ENCODE results near the gene MYOG. TPM values are rescaled to one million over a fixed set of nuclear protein-coding genes. Genes with fewer than 3 reads are reported as not detected.
A peak's percentile ranks its signal among the peaks of the same experiment; 100 is the strongest.

Gene MYOG
- total and polyA plus RNA-seq, 9 donors: 371 to 519 (median 463) TPM

DNA sequence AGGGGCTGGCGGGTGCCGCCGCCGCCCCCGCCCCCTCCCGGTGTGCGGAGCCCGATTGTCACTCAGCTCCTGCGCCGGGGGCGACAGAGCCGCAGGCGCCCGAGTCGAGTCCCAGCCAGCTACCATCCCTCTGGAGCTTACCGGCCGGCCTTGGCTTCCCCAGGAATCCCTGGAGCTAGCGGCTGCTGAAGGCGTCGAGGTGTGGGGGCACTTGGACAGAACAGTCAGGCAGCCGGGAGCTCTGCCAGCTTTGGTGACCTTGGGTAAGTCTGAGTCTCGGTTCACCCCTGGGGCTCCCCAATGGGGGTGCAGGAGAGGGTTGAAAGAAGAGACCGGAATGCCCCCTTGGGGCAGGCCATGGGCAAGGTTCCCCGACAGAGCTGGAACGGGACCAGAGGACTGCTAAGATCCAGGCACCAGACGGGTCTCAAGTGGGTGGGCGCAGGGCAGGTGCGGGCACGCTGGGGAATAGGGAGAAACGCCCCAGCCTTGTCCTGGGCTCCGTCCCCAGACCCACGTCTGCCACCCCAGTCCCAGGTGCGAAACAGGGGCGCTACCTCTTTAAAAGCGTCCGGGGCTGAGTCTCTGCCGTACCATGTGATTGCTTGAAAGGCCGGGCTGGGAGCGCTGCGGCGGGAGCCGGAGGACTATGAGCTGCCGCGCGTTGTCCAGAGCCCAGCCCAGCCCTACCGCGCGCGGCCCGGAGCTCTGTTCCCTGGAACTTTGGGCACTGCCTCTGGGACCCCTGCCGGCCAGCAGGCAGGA is 42.0 kb upstream of the MYOG start, which contains the start of gene ADORA1:
Gene ADORA1, plus strand, starts transcription at position 61 of the 765 bp plus-strand sequence. CDS start 1,116 bp downstream, outside the sequence.
- Histone ChIP-seq H3K4me1 (ENCODE audit: control insufficient read depth, insufficient read depth, low read length) (peaks cover 59% of the 10 kb centered on the region), H3K27ac (ENCODE audit: low read length) (no peak within 1 kb of the TSS)

DNA sequence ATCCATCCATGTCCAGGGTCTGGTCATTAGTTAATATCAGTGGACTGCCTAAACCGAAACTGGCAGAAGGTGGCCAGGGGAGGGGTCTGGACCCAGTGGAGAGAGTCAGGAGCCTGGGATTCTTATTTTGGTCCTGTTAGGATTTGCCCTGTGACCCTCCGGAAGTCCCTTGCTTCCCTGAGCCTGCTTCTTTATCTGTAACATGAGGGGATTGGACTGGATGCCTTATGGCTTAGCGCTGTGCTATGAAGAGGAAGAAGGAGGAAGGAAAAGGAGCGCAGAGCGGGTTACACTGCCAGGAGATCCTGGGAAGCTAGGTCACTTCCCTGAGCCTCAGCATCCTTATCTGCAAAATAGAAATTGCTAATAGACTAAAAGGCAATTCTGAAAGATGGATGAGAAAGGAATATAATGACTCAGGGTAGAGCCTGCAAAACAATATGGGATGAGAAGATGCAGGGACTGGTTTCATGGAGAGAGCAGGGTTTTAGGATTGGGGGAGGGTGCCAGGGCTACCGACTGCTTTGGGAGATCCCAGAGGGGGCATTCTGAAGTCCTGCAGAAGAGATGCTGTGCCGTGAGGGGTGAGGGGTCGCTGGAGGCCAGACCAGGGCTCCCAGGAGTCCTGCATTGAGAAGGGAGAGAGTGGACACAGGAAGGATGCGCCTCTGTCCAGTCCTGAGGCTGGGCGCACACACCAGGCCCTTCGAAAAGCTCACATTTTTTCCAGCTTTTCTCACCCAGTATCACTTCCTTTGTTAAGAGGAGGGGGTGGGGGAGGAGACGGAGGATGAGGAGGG is 41.3 kb upstream of the MYOG start:
- WGBS (ENCODE audit: insufficient coverage): 24% methylated on average over 6 of the region's 12 CpGs
- H3K9me3 ChIP-seq (replicated peaks; ENCODE audit: control insufficient read depth, low read depth, low read length): no peaks in the 10 kb centered on the region
- DNase-seq: peak; percentile 36
- H3K4me1 ChIP-seq (ENCODE audit: control insufficient read depth, insufficient read depth, low read length): peaks cover 59% of the 10 kb centered on the region
- peak overlapping the region; percentile 27 for H3K4me3 ChIP-seq (ENCODE audit: low read length)
- H3K27ac ChIP-seq (ENCODE audit: low read length): no peak overlapping the region
- H3K36me3 ChIP-seq (ENCODE audit: control insufficient read depth, insufficient read depth, low read length): no peaks in the 10 kb centered on the region
- peaks cover 59% of the 10 kb centered on the region for H3K27me3 ChIP-seq (ENCODE audit: control insufficient read depth, insufficient read depth, low read length)

More for the DNA sequence above, 42.0 kb upstream of the MYOG start, which contains the start of gene ADORA1:
- WGBS (ENCODE audit: insufficient coverage): under 1% methylated on average over 51 of the region's 51 CpGs
- Histone ChIP-seq H3K9me3 (replicated peaks; ENCODE audit: control insufficient read depth, low read depth, low read length) (no peaks in the 10 kb centered on the region), H3K36me3 (ENCODE audit: control insufficient read depth, insufficient read depth, low read length) (no peaks in the 10 kb centered on the region), H3K4me3 (ENCODE audit: low read length) (peak within 1 kb of the TSS; percentile 27), H3K27me3 (ENCODE audit: control insufficient read depth, insufficient read depth, low read length) (peaks cover 54% of the 10 kb centered on the region)
- peak; percentile 72 for DNase-seq

DNA sequence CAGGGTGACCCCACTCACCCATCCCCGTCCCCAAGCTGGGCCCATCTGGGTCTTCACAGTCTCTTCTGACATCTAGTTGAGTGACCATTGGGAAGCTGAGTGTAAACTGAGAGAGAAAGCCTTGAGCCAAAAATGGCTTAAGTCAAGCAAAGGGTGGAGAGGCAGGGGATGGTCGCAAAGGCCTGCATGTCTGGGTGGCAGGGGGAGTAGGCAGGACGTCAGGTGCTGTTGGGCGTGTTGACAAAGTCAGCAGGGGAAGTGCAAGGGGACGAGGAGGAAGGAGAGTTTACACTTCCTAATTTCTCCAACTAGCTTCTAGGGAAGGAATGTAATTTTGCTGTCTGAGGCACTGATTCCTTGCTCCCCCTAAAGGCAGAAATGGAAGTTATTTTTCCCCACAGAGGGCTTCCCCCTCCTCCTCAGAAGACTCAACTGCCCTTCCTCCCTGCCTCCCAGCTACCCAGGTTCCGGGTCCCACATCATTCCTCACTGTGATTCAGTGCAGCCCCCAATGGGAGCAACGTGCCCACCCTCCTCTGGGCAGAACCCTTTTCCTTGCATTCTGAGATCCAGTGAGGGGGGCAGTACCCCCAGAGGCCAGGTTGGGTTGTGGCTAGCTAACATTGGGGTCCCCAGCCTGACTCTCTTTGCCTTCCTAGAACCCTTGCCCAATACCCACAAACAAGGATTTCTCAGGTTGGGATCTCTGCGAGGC is 40.5 kb upstream of the MYOG start:
- 23% methylated on average over 4 of the region's 8 CpGs for WGBS (ENCODE audit: insufficient coverage)
- Histone ChIP-seq H3K9me3 (replicated peaks; ENCODE audit: control insufficient read depth, low read depth, low read length) (no peaks in the 10 kb centered on the region), H3K27me3 (ENCODE audit: control insufficient read depth, insufficient read depth, low read length) (peaks cover 60% of the 10 kb centered on the region), H3K4me1 (ENCODE audit: control insufficient read depth, insufficient read depth, low read length) (peaks cover 55% of the 10 kb centered on the region), H3K36me3 (ENCODE audit: control insufficient read depth, insufficient read depth, low read length) (no peaks in the 10 kb centered on the region), H3K27ac (ENCODE audit: low read length) (no peak overlapping the region), H3K4me3 (ENCODE audit: low read length) (no peak overlapping the region)
- peak; percentile 59 for DNase-seq

DNA sequence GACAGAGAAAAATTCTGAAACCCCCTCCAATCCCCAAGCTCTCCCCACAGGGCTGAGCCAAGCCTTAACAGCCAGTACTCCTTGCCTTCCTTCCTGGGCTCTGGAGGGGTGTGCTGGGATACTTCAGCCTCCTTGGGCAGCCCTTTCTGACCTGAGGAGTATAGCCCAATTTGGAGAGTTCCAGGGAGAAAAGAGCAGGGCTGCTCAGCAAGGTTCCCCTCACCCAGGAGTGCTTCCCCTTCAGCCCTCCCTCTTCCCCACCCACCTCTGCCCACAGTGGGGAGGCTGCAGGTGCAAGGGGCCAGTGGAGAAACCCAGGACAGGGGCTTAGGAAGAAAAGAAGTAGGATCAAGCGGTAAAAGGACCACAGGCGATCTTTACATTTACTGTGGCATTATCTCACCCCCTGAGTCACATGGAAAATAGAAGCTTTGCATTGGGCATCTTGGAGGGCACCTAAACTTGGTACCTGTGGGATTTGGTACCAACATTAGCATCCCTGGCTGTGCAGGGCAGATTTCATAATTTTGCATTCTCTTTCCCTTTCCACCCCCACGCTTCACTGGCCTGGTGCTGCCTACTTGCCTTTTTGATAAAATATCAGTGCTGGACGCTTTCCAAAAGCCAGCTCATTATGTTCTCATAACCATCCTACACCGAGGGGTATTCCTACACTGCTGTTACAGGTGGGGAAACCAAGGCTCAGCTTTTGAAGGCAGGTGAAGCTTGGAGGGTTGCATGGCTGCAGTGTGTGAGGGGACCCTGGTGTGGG is 38.9 kb upstream of the MYOG start:
- Histone ChIP-seq H3K27ac (ENCODE audit: low read length) (no peak overlapping the region), H3K27me3 (ENCODE audit: control insufficient read depth, insufficient read depth, low read length) (peaks cover 71% of the 10 kb centered on the region), H3K4me3 (ENCODE audit: low read length) (no peak overlapping the region), H3K9me3 (replicated peaks; ENCODE audit: control insufficient read depth, low read depth, low read length) (no peaks in the 10 kb centered on the region), H3K36me3 (ENCODE audit: control insufficient read depth, insufficient read depth, low read length) (no peaks in the 10 kb centered on the region), H3K4me1 (ENCODE audit: control insufficient read depth, insufficient read depth, low read length) (peaks cover 47% of the 10 kb centered on the region)
- DNase-seq: no peak
- WGBS (ENCODE audit: insufficient coverage): 87% methylated on average over 4 of the region's 5 CpGs

DNA sequence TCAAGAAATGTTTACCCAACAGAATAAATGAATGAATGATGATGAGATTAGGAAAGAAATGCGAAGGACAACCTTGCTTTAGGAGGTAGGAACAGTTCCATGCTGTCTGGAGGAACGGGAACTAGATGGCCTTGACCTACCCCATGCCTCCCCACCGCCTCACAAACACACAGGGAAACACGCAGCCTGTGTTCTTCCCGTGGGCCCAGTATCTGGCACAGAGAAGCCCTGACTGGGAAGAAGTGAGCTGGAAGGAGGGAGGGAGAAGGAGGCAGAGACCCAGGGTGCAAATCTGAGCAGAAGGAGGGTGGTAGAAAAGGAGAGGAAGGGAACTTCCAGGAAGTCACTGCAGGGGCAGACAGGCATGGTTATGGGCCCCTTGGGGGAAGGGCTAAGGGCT is 38.2 kb upstream of the MYOG start:
- DNase-seq: no peak
- Histone ChIP-seq H3K36me3 (ENCODE audit: control insufficient read depth, insufficient read depth, low read length) (no peaks in the 10 kb centered on the region), H3K27me3 (ENCODE audit: control insufficient read depth, insufficient read depth, low read length) (peaks cover 71% of the 10 kb centered on the region), H3K4me3 (ENCODE audit: low read length) (no peak overlapping the region), H3K4me1 (ENCODE audit: control insufficient read depth, insufficient read depth, low read length) (peaks cover 40% of the 10 kb centered on the region), H3K27ac (ENCODE audit: low read length) (no peak overlapping the region), H3K9me3 (replicated peaks; ENCODE audit: control insufficient read depth, low read depth, low read length) (no peaks in the 10 kb centered on the region)
- WGBS (ENCODE audit: insufficient coverage): 0% methylated on average over 1 of the region's 5 CpGs

DNA sequence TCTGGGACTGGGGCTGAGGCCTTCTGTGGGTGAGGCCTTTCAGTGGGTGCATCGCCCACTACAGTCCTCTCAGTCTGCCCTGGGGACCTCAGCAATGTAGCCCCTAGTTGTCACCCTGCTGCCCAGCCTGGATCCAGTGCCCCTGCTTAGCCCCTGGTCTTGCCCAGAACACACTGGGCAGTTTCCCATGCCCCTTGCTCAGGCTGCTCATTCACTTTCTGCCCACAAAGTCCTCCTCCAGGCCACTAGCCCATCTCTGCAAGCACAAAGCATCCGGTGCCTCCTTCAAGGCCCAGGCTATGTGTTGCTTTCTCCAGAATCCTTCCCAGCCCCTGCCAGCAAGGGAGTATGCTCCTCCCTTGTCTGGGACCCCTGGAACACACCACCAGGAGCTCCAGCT is 36.3 kb upstream of the MYOG start:
- DNase-seq: no peak
- H3K9me3 ChIP-seq (replicated peaks; ENCODE audit: control insufficient read depth, low read depth, low read length): no peaks in the 10 kb centered on the region
- no peaks in the 10 kb centered on the region for H3K36me3 ChIP-seq (ENCODE audit: control insufficient read depth, insufficient read depth, low read length)
- H3K4me1 ChIP-seq (ENCODE audit: control insufficient read depth, insufficient read depth, low read length): peaks cover 37% of the 10 kb centered on the region
- no peak overlapping the region for H3K27ac ChIP-seq (ENCODE audit: low read length)
- 96% methylated on average over 2 of the region's 2 CpGs for WGBS (ENCODE audit: insufficient coverage)
- peaks cover 68% of the 10 kb centered on the region for H3K27me3 ChIP-seq (ENCODE audit: control insufficient read depth, insufficient read depth, low read length)
- H3K4me3 ChIP-seq (ENCODE audit: low read length): no peak overlapping the region

DNA sequence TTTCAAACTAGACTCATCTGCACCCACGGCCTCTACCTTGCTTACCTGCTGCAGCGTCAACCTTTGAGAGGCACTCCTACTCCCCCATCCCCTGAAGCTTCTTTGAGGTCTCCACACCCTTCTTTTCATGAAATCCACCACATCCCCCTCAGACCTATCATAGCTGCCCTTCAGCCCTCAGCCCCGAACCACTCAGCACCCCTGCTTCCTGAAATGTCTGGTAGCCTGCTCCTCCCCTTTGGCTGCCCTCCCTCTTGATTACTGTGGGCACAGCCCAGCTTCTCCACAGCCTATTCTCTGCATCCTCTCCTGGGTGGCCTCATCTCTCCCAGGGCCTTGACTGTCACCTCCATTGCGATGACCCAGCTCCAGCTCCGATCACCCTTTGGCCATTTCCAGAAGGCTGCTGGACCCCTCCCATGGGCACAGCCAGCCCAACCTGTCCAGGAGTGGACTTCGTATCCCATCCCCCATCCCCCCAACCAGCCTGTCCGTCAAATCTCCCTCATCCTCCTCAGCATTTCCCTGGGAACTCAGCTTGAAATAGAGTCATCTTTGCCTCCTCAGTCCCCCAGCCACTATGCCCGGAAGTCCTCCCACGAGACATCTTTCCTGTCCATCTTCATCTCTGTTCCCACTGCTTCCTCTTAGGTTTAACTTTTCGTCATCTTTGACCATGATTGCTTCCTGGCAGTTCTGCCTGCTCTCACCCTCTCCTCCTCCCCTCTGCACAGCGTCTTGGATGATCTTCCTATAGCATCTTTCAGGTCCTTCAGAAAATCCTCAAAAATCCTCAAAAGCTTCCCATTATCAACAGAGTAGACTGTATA is 35.6 kb upstream of the MYOG start:
- peaks cover 34% of the 10 kb centered on the region for H3K4me1 ChIP-seq (ENCODE audit: control insufficient read depth, insufficient read depth, low read length)
- H3K4me3 ChIP-seq (ENCODE audit: low read length): no peak overlapping the region
- no peaks in the 10 kb centered on the region for H3K36me3 ChIP-seq (ENCODE audit: control insufficient read depth, insufficient read depth, low read length)
- WGBS (ENCODE audit: insufficient coverage): 59% methylated on average over 10 of the region's 11 CpGs
- no peaks in the 10 kb centered on the region for H3K9me3 ChIP-seq (replicated peaks; ENCODE audit: control insufficient read depth, low read depth, low read length)
- no peak for DNase-seq
- peaks cover 61% of the 10 kb centered on the region for H3K27me3 ChIP-seq (ENCODE audit: control insufficient read depth, insufficient read depth, low read length)
- H3K27ac ChIP-seq (ENCODE audit: low read length): no peak overlapping the region

DNA sequence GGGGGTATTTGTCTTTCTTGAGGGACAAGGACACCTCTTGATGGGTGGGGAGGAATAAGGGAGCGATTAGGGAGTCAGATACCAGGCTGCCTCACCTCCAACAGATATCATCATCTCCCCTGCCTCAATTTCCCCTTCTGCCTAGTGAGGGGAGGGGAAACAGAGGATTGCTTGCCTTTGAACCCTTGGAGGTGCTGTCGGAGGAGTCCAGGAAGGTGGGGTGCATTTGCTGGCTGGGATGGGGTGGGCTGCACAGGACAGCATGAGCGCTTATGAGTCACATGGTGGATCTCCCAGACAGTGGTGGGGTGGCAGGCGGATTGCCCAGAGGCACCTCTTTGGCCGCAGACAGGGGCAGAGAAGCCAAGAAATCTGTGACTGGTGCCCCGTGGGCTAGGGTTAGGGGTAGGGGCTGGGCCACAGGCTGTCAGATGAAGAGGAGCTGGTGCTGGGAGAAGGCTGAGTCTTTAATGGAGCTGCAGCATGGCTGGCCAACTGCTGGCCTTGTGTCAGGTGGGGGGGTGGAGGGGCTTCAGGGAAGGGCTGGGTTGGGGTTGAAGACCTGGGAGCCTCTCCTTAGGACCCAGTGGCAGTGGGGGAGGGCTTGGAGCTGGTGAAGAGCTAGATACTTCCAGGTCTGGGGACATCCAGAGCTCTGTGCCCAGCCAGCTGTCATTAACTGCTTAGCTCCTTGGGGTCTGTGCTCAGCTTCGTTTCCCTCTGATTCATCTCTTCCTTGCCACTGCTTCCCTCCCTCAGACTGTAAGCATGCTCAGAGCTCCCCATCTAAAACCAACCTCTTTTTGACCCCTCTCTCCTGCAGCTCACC is 34.7 kb upstream of the MYOG start:
- Histone ChIP-seq H3K4me1 (ENCODE audit: control insufficient read depth, insufficient read depth, low read length) (peaks cover 35% of the 10 kb centered on the region), H3K9me3 (replicated peaks; ENCODE audit: control insufficient read depth, low read depth, low read length) (no peaks in the 10 kb centered on the region), H3K4me3 (ENCODE audit: low read length) (no peak overlapping the region), H3K27ac (ENCODE audit: low read length) (no peak overlapping the region), H3K27me3 (ENCODE audit: control insufficient read depth, insufficient read depth, low read length) (peaks cover 57% of the 10 kb centered on the region), H3K36me3 (ENCODE audit: control insufficient read depth, insufficient read depth, low read length) (no peaks in the 10 kb centered on the region)
- WGBS (ENCODE audit: insufficient coverage): 73% methylated on average over 6 of the region's 7 CpGs
- DNase-seq: no peak

Measured in muscle of leg (tissue), 11 donors.